Measurements from ENCODE around the gene FKBP10.
A peak's percentile ranks its signal among the peaks of the same experiment; 100 is the strongest.

The FKBP10 gene

GRCh38 chr17:41784207-41784744 lies 28.5 kb upstream of the FKBP10 start:
- no peak for DNase-seq

DNA sequence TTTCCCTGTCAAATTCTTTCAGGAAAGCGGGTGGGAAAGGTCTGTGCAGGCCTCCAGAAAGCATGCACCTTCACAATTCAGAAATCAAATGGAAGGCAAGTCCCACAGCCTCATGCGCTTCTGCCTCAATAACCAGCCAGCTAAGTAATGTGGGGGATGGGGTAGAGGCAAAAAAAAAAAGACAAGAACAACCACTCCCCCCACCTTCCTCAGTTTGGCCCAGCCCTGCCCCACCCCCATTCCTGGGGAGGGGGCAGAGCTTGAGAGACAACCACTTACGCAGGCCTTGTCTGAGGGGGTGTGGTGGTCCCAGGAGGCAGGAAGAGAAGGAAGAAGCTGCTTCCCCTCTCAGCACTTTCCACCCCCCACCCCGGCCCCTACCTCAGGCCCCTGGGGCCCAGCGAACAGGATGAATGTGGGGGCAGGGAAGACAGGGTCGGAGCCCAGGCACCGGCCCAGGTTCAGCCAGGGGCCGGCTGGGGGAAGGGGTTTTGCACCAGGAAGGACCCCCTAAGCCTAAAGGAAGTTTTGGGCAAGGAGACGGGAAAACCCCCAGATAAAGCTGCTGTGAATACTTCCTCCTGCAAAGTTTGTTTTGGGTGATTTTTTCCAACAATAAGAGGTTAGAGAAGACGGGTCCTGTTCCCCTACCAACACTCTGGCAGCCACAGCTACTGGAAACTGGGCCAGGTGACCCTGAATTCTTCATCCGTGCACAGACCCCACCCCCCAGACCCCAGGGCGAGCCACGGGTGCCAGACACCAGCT lies 27.5 kb upstream of the FKBP10 start:
- no peak for DNase-seq

GRCh38 chr17:41785859-41786226 lies 27.0 kb upstream of the FKBP10 start:
- DNase-seq, result no peak

DNA sequence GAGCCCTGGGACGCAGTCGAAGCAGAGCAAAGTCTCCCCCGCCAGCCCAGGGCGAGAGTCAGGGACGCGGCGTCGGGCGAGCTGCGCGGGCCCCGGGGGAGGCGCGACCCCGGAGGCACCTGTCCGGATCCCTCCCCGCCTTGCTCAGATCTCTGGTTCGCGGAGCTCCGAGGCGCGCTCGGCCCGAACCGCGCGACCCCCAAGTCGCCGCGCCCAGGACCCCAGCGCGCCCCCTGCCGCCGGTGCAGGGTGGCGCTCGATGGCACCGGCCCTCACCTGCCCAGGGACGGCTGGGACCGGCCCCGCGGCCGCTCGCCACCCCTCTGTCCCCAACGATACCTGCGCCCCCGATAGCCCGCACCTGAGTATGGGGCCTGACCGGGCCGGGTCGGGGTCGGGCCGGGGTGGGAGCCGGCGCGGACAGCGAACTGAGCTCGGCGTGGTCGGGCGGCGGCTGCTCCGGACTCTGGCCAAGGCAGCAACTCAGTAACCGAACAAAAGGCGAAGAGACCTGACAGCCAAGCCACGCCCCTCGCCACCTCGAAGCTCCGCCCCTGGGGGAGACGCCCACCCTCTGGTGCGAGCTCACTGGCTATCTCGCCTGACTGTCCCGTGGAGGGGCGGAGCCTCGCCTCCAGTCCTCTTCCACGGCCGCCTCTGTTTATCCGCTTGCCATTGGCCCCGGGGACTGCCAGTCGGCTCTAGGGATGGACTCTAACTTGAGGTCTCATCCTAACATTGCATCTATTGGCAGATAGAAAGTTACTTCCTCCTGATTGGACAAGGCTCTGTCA lies 26.4 kb upstream of the FKBP10 start, which contains the start of gene JUP:
Gene JUP (minus strand): TSS at position 485 of the 794 bp plus-strand sequence. CDS start 14,857 bp downstream, outside the sequence.
- DNase-seq, result peak; percentile 90

- no peak for DNase-seq
Observed at GRCh38 chr17:41787021-41787418, 25.8 kb upstream of the FKBP10 start.

GRCh38 chr17:41792845-41793783 lies 19.7 kb upstream of the FKBP10 start:
- DNase-seq, result no peak

DNA sequence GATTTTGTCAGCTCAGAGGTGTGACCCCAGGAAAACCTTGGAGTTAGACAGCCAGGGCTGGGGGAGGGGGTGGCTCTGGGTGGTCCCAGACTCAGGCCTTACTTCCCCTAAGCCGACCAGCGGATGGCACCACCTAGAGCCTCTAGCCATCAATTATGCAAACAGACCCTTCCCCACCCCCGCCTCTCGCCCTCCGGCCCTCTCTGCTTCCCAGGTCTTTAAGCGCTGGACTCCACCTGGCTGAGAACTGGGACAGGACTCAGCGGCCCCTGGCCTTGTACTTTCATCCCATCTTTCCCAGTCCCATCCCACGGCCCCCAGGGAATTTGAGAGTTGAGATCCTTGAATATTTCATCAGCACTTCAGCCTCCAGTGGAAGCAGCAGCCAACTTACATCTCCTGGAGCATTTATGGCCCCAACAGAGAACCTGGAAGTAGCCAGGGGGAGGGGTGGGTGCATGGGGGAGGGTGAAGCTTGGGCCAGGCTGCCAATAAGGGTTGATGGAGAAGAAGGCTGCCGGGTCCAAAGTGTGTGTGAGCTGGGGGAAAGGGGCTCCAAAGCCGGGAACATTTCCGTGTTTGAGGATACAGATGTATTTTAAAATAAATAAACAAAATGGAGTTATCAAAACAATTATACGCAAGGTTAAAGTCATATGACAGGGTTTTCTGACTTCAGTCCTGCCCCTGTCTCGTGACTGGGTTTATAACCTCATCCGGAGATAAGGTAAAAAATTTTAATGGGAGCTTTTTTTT lies 18.8 kb upstream of the FKBP10 start:
- no peak for DNase-seq

GRCh38 chr17:41794540-41794975 lies 18.2 kb upstream of the FKBP10 start:
- no peak for DNase-seq

GRCh38 chr17:41796121-41796895 lies 16.5 kb upstream of the FKBP10 start:
- DNase-seq, result no peak

- no peak for DNase-seq
Observed at GRCh38 chr17:41797377-41797776, 15.4 kb upstream of the FKBP10 start.

GRCh38 chr17:41799366-41799765 lies 13.4 kb upstream of the FKBP10 start:
- DNase-seq, result no peak

- DNase-seq, result no peak
Observed at GRCh38 chr17:41800601-41801373, 12.0 kb upstream of the FKBP10 start.

DNA sequence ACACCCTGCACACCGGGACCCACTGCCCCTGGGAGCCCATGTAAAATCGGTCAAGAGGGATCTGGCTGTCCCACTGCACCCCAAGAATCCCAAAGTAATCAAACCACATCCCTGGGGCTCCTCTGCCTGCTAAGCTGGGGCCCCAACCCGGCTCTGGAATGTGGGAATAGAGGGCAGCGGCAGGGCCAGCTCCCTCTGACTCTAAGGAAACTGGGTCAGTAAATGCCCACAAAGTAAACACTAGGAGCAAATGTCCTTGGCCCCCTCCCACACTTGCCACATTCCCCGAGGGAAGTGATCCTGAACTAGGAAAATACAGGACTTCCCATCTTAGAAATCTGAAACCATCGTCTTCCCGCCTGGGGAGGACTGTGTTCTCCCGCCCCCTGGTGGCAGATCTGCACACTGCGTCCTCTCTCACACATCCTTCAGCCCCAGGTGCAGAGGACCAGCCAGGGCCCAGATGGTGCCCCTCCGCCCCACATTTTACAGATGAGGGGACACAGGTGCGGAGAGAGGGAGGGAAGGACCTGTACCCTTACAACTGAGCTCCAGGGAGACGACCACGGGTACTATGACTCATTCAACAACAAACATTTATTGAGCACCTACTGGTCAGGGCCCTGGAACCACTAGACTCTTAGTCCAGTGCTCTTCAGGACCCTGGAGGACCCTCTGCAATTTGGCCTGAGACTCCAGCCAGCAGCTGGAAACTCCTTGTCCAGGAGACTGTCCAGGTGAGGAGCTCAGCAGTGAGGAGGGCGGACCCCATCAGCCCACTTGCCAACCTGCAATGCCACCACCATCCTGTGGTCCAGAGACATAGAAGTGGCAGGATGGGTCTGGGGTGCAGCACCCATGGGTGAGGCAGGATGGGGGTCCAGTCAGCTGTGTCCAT lies 11.2 kb upstream of the FKBP10 start:
- peak; percentile 79 for DNase-seq

GRCh38 chr17:41803049-41804020 lies 9.5 kb upstream of the FKBP10 start:
- DNase-seq, result no peak

- DNase-seq, result no peak
Observed at GRCh38 chr17:41806685-41807445, 5.9 kb upstream of the FKBP10 start.

DNA sequence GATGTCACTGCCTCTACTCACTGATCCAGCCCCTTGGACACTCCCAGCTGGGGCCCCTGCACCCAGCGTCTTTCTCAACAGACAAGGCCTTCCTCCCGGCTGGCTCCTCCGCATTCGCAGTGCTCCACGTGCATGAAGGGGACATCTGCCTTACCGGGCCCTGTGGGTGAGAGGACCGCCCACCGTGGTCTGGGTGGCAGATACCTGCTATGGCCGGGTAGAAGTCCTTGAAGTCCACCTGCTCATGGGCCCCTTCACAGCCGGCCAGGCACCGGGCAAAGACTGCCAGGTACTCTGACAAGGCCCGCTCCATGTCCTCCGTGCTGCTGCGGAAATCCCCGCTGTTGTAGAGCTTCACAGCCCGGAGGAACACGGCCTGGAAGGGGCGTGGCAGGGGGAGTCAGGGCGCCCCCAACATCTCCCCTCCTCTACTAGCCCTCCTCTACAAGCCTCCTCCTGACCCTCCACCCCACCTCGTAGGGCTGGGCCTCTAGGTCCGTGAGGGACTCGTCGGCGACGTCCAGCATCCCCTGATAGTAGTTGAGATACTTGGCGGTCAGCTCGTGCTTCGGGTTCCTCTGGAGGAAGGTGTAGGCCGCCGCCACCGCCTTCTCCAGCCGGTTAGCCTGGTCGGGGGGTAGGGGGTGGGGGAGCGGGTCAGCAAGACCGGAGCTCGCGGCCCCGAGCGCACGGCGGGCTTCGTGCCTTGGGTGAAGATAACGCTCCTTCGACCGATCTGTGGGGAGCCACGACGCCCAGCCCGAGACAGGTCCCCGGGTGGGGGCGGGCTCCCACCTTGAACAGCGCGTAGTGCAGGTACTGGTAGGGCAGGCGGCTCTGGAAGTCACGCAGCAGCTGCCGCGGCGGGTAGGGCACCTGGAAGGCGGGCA lies 1.9 kb upstream of the FKBP10 start:
- no peak for DNase-seq
